Epithelial cell of prostate (primary cell): ENCODE data around the gene TUBB4B.

ENCODE experiments used
- DNase-seq: peaks from one replicate; pipeline ENCODE4 v3.0.0-alpha.2; 2011; ENCODE audit warnings: low read depth, low spot score
- H3K27ac ChIP-seq: fragments of 450-650 bp; 2 replicates; pipeline ENCODE4 v1.5.1; 2017; ENCODE audit warnings: mild to moderate bottlenecking

The TUBB4B gene

DNA sequence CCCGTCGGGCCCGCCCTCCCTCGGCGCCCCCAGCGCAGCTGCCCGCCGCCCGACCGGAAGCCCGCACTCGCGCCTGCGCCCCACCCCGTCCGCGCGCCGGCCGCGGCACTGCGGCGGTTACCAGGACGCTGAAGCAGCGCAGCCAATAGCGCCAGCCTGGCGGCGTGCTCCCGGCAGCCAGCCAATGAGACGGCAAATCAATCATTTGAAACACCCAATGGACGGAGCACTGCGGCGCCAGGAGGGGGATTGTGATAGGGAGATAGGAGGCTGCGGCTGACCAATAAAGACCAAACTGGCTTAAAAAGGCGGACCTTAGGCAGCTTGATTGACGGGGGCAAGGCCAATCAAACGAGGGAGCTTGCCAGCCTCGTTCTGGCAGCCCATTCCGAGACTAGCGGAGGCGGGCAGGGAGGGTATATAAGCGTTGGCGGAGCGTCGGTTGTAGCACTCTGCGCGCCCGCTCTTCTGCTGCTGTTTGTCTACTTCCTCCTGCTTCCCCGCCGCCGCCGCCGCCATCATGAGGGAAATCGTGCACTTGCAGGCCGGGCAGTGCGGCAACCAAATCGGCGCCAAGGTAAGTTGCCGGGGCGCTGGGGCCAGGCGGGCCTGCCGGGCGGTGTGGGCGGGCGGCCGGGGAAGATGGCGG is at the start of gene TUBB4B:
TSS of gene TUBB4B (plus strand) at position 447 of the 649 bp plus-strand sequence. CDS start at position 521, 74 bp downstream.
- H3K27ac ChIP-seq, result peak within 1 kb of the TSS; percentile 97
- DNase-seq, result peak; percentile 99

DNA sequence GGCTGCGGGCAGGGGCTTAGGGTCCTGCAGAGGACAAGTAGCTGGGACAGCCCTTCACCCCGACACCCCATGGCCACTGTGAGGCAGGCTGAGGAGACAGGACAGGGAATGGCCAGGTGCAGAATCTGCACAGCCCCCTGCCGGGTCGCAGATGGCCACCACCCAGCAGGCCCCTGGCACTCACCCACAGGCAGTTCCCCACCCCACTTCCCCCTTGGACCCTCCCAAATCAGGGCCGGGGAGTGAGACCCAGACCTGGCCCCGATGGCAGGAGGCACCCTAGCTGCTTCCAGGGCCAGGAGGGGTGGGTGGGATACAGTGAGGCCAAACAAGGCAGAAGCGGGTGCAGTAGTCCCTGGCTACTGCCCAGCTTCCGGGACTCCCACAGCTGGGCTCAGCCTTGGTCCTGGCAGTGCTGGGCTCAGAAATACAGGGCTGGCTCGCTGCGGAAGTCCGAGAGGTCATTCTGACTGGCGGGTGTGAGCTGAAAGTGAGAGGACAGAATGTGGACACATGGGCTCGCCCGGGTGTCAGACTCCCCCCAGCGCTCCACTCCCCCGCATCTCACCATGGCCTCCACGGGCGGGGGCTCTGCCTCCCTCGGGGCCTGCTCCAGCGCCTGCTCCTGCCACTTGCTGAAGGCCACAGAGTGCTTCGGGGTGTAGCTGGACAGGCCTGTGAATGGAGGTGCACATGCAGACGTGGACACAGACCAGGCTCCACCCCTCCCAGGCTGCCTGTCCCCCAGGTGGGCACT is 49.2 kb upstream of the TUBB4B start:
- H3K27ac ChIP-seq, result no peak overlapping the region
- no peak for DNase-seq

- no peak for DNase-seq
These were observed 48.7 kb upstream of the TUBB4B start for GRCh38 chr9:137192448-137192780.

DNA sequence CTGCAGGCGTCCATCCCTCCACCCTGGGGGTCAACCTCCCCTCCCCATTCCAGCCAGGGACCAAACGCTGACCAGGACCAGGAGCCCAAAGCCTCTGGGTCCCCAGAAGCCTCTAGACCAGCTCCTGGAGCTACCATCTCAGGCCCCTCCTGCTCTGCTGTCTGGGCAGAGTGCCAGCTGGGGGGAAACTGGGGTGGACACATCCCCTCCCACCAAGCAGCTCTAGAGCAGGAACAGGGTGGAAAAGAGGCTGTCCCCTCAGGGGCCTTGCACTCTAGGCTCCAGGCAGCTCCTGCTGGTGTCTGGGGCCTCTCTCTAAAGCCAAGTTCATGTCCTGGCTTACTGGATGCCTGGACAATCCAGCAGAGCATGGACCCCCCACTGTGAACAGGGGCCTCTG is 48.2 kb upstream of the TUBB4B start:
- DNase-seq, result no peak
- H3K27ac ChIP-seq, result no peak overlapping the region

More at GRCh38 chr9:137192448-137192780, 48.7 kb upstream of the TUBB4B start:
- H3K27ac ChIP-seq, result no peak overlapping the region

- DNase-seq, result no peak
- H3K27ac ChIP-seq, result no peak overlapping the region
These were observed 47.3 kb upstream of the TUBB4B start for GRCh38 chr9:137193771-137194170.

DNA sequence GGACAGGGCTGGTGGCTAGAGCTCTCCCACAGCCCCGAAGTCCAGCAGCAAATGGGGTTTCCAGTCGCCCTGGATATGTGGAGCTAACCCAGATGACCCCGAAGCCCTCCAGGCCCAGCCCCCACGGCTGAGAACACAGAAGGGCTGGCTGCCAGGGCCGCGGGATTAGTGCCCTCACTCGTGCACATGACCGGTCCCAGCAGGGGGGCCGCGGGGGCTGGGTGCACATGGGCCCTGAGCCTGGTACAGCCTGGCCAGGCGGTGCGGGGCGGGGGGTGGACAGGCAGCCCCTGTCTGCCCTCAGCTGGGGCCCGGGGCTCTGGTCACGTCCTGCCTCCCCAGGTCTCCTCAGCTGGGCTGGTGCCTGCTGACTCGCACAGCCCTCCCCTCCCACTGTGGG is 46.7 kb upstream of the TUBB4B start:
- no peak overlapping the region for H3K27ac ChIP-seq
- no peak for DNase-seq

- DNase-seq, result no peak
- no peak overlapping the region for H3K27ac ChIP-seq
These were observed 46.2 kb upstream of the TUBB4B start for GRCh38 chr9:137194909-137195308.

DNA sequence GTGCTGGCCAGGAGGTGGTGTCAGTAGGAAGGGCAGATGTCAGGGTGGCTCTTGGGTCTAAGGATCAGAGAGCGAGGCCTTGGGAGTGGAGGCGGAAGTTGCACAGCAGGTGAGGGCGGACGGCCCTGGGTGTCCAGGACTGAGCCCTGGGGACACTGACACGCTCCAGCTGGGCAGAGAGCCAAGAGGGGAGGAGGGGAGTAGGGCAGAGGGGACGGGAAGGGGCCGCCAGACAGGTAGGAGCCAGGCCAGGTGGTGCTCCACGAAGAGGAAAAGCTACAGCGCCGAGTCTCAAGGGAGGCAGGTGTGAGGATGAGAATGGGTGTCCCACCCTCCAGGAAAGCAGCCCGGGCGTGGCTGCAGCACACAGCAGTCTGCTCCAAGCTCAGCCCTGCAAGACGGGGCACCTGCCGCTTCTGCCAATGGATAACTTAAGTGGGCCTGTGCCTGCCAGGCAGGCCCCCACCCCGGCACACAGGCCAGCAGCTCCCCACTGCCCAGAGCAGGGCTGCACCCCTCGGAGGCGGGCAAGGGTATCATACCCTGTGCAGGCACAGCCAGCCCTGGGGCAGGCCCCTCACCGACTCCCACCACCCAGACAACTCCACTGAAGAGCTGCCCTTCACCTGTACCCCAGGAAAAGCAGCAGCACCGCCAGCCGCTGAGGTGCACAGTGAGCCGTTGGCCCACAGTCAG is 45.4 kb upstream of the TUBB4B start:
- H3K27ac ChIP-seq, result no peak overlapping the region
- no peak for DNase-seq

DNA sequence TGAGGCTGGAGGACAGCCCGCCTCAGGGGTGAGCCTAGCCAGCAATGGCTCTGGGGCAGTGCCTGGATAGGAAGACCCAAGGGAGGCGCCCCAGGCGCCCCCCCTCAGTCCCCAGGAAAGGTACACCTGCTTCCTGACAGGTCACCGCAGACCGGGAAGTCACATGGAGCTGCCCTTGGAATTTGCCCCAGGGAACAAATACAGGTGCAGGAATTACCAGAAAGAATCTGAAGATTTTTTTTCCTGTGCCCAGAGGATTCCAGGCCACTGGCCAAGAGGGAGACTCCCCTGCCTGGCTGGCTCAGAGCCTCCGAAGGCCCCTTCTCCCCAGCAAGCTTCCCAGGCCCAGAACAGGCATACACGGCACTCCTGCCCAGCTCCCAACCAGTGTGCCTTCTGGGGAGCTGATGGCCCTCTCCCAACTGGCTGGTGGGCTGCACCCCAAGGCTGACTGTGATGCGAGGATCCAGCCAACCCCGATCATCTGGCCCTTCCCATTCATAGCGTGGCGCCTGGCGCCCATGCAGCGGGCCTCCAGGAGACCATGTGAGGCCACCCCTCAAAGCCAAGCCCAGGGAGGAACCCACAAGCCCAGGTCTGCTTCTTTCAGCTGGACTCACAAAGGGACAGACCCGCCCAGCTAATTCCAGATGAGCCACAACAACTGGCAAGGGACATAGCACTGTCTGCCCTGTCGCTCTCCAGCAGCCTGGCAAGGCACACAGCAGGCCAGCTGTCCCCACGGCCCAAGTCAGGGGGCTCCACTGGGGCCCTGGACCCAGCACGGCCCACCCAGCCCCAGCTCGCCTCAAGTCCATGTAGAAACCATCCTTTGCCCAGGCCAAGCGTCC is 42.8 kb upstream of the TUBB4B start:
- H3K27ac ChIP-seq, result no peak overlapping the region
- no peak for DNase-seq

DNA sequence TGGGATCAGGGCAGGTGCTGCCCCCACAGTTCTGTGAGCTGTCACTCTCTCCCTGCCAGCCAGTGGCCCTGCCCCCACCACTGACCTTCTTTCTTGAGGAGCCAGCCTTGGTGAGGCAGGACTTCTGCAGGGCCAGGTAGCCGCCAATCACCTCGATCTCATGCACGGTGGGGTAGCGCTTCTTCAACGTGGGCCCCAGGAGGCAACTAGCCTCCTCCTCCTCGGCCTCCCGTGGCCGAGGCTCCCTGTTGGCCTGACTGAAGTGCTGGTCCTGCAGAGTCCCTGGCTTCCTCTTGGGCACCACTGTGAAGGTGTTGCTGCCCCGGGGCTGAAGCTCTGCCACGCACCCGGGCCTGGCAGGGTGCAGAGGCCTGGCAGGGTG is 42.2 kb upstream of the TUBB4B start:
- H3K27ac ChIP-seq, result no peak overlapping the region
- DNase-seq, result no peak

- no peak for DNase-seq
- H3K27ac ChIP-seq, result no peak overlapping the region
These were observed 41.5 kb upstream of the TUBB4B start for GRCh38 chr9:137199411-137200121.

DNA sequence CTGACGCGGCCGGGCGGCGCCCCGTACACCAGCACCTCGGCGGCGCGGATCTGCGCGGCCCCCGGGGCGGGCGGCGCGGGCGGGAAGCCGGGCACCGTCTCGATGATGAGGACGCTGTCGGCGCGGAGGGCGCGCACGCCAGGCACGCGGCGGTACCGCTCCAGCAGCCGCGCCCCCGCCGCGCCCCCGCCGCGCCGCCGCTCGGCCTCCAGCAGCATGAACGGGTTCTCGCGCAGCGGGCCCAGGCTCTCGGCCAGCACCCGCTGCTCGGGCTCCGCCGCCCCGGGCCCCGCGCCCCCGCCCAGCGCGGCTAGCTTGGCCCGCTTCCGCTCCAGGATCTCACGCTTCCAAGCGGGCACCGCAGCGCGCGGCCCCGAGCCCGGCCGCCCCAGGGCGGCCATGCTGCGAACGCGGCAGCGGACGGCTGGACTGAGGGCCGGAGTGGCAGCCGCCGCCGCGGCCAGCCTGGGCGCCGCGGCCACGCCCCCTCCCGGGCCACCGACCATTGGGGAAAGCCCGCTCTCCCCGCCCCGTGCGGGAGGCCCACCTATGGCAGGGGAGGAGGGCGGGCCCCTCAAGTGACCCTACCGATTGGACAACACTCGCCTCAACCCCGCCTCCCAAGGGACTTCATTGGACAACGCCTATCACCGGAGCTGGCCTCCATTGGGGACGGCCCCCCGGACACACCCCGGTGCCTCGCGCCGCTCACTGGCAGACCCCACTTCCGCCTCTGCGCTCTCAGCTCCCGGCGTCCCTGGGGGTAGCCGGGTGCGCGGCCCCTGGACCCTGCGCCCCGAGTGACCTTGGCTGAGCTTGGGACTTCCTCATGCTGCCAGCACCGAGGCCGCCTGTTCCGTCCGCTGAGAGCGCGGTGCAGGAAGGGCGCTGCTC is 40.5 kb upstream of the TUBB4B start, which contains the start of gene TPRN:
TSS of gene TPRN (minus strand) at position 431 of the 894 bp plus-strand sequence. CDS start at position 401, 30 bp downstream.
- H3K27ac ChIP-seq, result peak within 1 kb of the TSS; percentile 36
- peak; percentile 93 for DNase-seq

DNA sequence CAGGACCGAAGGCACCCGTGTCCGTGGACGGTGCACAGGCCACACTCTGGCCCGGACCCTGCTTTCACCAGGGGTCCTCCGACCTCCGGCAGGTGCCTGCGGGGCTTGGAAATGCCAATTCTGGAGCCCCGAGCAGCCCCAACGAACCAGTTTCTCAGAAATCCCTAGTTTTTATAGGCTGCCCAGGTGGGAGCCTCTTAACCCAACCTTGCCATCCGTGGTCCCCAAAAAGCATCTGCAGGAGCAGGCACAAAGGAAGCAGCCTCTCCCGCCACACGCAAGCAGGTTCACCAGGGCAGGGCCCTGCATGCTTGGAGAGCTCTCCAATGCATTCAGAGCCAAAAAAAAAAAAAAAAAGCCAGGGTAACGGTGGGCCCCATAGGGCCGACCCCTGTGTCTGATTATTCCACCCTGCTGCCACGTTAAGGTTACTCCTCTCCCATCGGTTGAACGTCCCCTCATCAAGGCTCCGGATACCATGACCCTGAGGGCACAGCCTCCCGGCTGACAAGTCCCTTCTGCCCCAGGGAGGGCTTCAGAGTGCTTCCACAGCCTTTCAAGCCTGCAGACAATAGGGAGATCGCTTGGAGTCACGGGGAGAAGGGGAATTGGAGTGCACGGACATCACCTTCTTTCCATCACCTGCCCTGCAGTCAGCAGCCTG is 39.8 kb upstream of the TUBB4B start:
- DNase-seq, result no peak

GRCh38 chr9:137202966-137203365 is 38.1 kb upstream of the TUBB4B start:
- no peak for DNase-seq
- no peak overlapping the region for H3K27ac ChIP-seq

More for the DNA sequence above, 39.8 kb upstream of the TUBB4B start:
- peak overlapping the region; percentile 36 for H3K27ac ChIP-seq

DNA sequence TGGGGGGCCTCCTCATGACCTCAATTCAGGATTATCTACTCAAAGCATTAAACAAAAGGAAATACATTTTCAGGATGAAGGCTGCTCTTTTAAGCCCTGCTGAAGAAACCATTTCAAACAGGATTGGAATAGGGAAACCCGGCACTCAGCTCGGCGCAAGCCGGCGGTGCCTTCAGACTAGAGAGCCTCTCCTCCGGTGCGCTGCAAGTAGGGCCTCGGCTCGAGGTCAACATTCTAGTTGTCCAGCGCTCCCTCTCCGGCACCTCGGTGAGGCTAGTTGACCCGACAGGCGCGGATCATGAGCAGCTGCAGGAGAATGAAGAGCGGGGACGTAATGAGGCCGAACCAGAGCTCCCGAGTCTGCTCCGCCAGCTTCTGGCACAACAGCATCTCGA is 36.4 kb upstream of the TUBB4B start:
- peak overlapping the region; percentile 57 for H3K27ac ChIP-seq
- no peak for DNase-seq

DNA sequence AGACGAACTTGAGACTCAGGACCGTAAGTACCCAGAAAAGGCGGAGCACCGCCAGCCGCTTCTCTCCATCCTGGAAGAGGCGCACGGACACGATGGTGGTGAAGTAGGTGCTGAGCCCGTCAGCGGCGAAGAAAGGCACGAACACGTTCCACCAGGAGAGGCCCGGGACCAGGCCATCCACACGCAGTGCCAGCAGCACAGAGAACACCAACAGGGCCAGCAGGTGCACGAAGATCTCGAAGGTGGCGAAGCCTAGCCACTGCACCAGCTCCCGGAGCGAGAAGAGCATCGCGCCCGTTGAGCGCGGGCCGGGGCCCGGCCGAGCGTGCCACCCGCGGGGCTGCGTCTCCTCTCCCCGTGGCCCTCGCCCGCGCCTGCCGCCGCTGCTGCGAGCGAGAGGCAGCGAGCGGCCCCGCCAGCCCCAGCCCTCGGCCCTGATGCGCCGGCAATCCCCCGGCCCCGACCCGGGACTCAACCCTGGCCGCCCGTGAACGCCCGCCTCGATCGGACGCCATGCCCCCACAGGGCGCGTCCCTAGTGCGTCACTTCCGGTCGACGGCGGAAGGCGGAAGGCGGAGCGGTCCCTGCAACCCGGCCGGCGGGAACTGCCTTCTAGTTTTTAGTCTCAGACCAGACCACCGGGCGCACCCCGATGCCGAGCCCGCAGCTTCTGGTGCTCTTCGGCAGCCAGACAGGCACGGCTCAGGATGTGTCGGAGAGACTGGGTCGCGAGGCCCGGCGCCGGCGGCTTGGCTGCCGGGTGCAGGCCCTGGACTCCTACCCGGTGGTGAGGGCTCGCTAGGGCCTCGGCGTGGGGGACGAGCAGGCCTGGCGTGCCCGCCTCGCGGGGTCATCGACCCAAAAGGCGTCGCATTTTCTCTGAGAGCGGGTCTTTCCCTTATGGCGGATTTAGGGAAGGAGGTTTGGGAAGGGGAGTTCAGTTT is 35.7 kb upstream of the TUBB4B start, which contains the start of the genes NDOR1 and TMEM203:
TSS of gene NDOR1 (plus strand) at position 575 of the 944 bp plus-strand sequence. CDS start at position 653, 78 bp downstream.
TSS of gene TMEM203 (minus strand) at position 523 of the 944 bp plus-strand sequence. CDS start at position 289, 234 bp downstream.
- DNase-seq, result peak; percentile 36
- H3K27ac ChIP-seq, result peak within 1 kb of the TSS; percentile 57

DNA sequence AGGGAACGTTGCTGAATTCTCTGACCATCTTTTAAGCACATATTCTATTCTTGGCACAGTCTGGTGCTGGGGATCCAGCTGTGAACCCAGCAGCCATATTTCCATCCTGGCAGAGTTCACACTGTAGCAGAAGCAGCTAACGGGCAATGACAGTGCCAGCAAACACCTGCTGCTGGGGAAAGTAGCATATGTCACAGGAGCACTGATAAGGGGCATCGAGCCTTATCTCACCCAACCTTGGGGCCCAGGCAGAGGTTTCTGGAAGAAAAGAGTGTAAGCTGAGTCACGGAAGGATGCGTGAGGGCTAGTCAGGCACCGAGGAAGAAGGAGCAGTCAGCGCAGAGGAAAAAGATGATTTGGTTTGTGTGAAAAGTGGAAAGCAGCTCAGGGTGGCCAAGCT is 34.5 kb upstream of the TUBB4B start:
- H3K27ac ChIP-seq, result no peak overlapping the region
- no peak for DNase-seq
